Renal cortex interstitium (tissue), 11 donors: ENCODE data around the gene FAM180B. TPM values are rescaled to one million over a fixed set of nuclear protein-coding genes. Genes with fewer than 3 reads are reported as not detected.

ENCODE experiments used
- DNase-seq, 11 donors: peaks; one replicate each; pipeline ENCODE4 v3.0.0-alpha.2; 2013; ENCODE audit warnings: low read depth in 9 of 11, low spot score in 4 of 11; ENCODE audit errors: extremely low read depth in 1 of 11
- polyA plus RNA-seq, 3 donors: library from polyadenylated mRNA; unstranded; fragments of 120-200 nt; gene quantifications; one replicate each; pipeline ENCODE4 v1.2.1, GENCODE V29; 2013; ENCODE audit not compliant: insufficient read length in 3 of 3

FAM180B gene
- polyA plus RNA-seq, 3 donors: 0.24 to 0.50 (median 0.40) TPM

DNA sequence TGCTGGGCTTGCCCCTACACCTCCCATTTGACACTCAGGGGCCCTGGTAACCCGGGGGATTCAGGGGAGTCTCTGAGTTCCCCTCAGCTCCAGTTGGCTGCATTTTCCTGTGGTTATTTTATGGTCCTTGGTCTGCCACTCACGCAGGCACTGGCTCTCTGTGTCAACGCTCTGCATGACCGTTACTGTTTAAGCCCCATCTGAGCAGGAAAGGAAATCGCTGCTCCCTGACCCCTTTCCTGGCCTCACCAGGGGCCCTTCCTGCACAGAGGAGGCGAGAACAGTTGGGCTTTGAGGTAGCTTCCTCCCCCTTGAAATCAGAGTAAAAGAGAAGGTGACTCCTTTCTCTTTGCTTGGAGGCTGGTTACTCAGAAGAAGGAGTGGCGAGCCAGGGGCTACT, 5.3 kb downstream of the FAM180B start:
- DNase-seq: no peak

DNA sequence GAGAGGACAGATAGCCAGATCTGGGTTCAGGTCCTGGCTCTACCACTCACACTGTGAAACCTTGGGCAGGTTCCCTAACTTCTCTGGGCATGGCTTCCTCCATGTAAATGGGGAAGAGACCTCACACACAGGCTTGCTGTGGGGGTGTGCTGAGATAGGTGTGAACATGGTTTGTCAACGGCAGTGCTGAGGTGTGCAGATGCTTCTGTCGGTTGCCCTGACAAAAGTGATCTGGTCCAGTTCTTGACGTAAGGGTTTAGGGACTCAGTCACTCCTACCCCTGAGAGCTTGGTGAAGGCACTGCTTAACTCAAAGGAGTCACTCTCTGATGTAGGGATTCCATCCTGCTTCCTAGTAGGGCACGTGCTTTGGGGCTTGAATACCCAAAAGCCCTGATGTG, 5.8 kb downstream of the FAM180B start:
- DNase-seq: no peak

DNA sequence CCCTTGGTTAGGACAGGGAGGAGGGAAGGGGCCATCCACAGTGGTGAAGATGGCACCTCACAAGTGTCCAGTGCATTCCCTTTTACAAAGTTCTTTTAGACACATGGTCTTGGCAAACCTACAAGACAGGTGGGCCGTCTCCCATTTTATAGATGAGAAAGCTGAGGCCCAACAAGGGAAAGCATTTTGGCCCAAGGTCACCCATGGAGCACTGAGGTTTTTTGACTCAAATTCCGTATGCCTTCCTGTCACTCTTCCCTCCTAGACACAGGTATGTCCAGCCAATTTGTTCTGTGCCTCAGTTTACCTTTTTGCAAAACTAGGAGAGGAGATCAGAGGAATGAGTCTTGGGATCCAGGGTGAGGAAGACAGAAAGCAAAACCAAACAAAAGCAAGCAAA, 6.5 kb downstream of the FAM180B start:
- no peak for DNase-seq

DNA sequence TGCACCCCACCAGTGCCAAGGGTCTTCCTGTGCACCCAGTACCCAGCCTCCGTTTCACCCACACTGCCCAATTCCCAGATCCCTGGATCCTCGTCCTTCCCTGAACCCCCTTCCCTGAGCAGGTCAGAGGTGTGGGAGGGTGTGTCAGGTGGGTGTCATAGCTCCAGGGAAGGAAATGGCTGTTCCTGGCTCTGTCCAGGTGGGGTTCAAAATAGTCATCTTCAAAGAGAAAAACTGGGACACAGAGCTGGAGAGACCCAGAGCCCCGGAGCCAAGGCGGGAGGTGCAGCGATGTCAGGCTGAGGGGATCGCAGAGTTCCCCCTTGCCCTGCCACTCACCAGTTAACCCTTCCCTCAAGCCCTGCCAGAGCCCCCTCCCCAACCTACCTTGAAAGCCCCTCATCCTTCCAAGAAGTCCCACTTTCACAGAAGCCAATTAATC, 7.0 kb downstream of the FAM180B start:
- no peak for DNase-seq

DNA sequence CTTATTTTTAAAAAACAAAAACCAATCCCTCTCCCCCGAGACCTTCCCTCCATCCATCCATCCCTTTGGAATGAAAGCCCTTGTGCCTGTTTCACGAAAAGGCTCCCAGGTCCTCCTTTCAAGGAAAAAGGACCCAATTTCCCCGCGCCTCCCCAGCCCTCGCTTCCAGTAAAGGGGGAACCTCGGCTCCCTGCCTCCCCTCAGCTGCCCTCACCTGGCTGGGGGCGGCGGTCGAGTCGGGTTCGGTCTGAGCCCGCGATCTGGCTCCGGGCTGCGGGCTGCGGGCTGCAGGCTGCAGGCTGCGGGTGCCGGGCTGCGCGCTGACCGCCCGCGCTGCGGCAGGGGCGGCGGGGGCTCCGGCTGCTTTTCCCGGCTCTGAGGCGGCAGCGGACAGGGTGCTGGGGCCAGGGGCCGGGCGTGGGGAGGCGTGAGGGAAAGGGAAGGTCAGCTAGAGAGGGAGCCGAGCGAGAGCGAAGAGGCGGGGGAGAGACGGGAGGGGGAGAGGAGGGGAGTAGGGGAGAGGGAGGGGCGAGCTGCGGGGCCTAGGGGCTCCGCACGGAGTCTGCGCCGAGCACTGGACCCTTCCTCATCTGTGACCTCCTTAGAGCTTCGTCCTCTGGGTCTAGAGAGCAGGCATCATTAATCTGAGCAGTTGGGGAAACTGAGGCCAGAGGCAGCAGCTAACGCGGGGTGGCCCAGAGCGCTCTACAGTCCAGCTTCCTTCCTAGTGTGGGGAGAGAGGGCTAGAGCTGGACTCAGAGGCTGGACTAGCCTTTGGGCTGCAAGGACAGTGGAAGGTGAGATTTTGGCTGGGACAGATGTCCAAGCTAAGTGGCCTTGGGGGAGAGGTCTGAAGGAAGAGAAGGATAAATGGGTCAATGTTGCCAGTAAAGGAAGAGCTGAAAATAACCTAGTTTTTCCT, 7.7 kb downstream of the FAM180B start, which contains the start of gene C1QTNF4:
Gene C1QTNF4, minus strand, starts transcription at position 478 of the 922 bp plus-strand sequence. CDS start 3,601 bp downstream, outside the sequence.
- no peak for DNase-seq

DNA sequence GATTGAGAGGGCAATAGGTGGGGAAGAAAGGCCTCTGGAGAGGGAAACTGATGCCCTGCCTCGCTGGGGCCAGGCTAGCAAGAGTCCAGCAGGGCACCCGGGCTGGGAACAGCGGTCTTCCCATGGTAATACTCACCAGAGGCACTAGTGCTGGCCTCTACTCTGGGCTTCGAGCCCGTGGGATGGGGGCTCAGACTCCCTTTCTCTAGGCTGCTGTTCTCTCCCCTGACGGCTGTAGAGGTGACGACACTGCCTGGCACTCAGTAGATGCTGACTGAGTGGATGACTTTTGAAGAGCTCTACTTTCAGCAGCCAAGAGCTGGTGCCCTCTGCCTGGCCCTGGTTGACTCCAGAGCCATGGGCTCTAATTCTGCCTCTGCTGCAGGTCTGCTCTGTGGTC, 8.6 kb downstream of the FAM180B start:
- no peak for DNase-seq

DNA sequence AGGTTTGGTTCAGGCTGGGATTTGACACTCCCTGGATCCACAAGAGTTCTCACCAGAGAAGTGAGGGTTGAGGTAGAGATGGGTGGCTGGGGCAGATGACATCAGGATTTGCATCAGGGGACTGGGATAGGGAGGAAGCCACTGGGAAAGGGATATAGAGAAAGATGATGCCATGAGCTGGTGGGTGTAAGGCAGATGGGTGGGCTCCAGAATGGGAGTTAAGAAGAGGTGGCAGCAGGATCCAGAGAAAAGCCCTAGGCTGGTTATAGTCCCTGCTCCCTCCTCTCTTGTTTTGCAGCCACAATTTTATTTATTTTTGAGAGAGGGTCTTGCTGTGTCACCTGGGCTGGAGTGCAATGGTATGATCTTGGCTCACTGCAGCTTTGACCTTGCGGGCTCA, 9.5 kb downstream of the FAM180B start:
- no peak for DNase-seq

DNA sequence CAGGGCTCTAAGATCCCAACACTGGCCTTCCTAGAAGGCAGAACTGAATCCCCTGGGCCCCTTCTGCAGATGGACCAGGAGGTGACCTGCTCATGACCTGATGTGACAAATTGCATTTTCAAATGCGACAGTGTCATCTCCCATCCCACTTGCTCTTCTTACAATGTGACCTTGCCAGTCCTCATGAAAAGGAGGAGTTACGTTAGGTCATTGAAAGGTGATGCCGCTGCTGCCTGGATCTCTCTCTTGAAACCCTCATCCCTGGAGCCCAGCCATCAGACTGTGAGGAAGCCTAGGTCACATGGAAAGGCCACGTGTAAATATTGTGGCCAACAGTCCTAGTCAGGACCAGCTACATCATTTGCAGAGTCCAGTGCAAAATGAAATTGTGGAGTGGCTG, 13.4 kb downstream of the FAM180B start:
- no peak for DNase-seq

DNA sequence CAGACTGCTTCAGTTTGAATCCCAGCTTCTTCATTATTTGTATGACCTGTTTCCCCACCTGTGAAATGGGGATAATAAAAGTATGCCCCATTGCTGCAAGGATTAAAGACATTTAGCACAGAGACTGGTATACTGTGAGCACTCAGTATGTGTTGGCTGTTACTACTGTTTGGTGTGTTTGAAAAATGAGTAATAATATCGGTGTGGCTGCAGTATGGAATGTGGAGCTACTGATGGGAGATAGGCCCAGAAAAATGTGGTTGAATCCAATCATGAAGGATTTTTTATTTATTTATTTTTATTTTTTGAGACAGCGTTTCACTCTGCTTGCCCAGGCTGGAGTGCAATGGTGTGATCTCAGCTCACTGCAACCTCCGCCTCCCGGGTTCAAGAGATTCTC, 16.8 kb downstream of the FAM180B start:
- no peak for DNase-seq

DNA sequence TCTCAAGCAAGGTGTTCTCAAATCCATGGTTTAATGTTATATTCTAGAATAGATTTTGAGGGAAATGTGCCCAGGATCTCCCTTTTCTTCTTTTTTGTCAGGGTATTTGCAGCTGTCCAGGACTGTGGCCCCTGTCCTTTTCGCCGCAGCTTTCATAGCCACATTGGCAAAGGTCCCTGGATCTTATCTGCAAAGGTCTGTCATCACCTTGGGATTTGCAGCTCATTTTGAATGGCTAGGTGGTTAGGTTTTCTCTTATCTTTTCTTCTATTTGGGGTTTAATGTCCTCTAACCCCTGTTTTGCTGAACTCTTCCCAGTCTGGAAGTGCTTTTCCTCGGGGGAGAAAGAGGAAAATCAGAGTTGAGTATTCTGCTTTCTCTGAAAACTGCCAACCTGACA, 19.4 kb downstream of the FAM180B start:
- no peak for DNase-seq

DNA sequence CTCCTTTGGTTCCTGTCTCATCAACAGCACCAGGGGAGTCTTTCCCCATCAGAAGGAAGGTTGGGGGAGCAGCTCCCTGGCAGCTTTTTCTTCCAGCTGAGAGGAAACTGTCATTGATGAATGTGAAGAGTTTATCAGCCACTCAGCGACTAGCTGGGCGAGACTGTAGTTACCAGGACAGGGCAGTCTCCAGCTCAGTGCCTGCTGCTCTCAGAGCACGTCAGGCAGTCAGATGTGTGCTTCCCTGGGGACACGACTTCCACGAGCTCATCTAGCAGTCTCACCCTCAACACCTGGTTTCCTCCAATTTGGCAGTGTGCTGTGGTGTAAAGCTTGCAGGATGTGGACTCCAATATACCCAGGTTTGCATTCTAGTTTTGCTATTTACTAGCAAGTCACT, 20.3 kb downstream of the FAM180B start:
- DNase-seq: no peak

DNA sequence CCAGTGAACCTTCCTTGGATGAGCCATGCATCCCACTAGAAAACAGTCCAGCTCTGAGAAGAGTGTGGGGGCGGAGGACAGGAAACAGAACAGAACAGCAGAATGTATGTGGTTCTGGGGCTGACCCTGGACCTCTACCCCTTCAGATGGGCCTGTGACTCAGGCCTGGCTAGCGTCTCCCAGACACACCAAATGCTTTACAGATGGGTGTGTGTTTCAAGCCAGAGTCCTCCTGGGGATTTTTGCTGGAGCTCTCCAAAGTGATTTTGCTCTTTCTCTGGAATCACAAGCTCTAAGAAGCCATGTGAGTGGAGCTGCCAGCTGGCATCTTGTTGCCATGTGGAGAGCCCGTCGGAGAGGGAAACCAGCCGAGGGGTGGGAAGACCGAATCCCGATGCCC, 20.9 kb downstream of the FAM180B start:
- no peak for DNase-seq

DNA sequence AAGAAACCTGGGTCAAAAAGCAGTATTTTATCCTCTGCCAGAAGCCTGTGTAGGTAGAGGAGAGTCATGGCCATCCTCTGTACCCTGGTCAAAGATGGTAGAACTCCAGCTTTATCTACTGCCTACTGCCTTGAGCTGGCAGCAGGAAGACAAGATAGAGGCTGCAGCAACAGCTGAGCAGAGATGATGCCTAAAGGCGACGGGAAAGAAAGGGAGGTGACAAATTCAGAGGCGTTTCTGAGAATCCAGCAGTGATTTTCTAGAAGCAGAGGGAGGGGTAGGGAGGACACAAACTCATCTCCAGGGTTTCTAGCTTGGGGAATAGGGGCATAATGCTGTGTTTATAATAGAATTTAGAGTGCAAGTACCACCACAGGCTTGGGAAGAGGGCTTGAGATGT, 23.2 kb downstream of the FAM180B start:
- DNase-seq: no peak

DNA sequence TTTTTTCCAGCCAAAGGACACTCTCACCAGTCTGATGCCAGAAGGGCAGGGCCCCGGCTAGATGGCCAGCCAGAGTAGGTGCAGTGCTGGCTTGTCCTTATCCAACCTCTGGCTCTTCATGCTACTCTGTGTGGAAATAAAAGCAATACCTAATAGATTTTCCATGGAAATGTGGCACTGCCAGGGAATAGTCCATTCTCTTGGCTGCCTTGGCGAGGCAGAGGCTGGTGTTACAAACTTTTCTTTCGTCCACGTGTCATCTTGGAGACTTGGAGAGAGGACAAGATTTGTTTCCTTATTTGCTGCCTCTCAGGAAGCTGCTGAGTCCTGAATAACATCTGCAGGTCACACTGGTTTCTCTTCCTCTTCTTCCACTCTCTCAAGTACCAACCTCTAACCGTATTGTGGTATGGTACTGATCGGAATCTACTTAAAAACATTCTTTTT, 24.9 kb downstream of the FAM180B start:
- DNase-seq: no peak

DNA sequence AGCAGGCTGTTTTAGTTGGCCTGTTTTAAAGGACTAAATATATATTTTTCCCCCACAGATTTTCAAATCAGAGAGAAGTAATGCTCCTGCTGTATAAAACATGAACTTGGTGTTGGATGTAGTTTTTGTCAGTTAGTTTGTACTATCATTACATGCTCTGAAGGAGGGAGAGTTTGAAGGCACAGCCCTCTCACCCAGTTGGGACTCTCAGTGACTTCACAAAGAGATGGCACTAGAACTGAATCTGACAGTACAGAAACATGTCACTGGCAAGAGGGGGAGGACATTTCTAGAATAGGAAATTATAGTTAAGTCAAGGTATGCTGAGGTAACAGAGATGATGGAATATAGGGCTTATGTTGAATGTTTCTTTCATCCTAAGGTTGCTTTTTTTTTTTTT, 28.8 kb downstream of the FAM180B start:
- DNase-seq: no peak

DNA sequence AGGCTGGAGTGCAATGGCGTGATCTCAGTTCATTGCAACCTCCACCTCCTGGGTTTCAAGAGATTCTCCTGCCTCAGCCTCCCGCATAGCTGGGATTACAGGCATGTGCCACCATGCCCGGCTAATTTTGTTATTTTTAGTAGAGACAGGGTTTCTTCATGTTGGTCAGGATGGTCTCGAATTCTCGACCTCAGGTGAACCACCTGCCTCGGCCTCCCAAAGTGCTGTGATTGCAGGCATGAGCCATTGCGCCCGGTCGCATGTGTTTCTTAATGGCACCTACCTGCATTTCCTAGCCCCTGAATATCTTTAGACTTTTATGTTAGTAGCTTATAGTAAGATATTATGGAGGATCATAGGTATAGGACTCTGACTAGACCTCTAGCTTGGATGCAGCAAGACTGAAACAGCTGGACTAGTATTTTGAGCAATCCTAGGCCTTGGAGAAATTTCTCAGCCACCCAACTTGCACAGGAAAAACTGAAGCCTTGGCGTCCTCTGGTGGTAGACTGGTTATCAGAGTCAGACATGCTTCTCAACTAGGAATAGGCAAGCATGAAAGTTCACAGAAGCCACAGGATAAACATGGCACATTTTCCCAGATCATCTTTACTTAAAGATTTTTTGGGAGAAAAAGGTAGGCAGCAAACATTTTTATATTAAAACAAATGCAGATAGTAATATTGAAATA, 30.4 kb downstream of the FAM180B start:
- peak in 3 of 11 donors; percentile 29 to 54 (median 45) for DNase-seq

DNA sequence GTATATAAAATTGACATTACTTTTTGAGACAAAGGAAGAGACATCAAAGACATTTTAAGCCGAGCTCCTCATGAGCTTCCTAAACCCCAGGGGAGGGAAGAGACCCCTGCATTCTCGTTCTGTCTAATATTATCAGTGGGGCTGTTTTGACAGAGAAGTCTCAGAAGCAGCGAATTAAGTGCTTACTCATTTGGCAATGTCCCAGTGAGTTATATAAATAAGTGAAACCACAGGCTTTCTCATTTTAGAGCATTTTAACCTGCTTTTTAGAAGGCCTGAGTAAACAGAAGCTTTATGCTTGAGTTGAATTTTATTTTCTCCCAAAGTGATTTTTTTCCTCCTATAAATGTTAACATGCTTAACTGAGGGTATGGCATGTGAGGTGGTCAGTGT, 30.9 kb downstream of the FAM180B start:
- DNase-seq: no peak

DNA sequence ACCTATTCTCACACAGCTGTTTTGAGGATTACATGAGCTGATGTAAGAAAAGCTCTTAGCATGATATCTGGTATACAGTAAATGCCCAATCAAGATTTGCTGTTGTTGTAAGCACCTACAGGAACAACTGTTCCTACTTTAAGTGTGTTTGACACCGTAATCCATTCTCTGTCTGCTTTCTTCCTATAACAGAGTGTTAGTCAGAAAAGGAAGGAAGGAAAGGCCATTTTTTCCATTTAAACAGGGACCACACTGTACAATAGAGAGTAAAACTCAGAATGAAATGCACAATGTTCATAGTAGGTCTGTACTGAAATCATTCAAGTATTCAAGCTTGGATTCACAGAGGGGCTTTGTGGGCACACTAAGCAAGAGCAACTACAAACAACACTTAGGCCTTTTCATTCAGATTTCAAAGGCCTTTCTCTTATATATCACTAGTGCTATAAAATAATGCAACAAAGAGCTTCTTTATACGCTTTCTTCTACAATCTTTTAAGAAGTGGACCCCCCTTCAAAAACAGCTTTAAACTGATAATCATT, 34.4 kb downstream of the FAM180B start:
- DNase-seq: no peak

DNA sequence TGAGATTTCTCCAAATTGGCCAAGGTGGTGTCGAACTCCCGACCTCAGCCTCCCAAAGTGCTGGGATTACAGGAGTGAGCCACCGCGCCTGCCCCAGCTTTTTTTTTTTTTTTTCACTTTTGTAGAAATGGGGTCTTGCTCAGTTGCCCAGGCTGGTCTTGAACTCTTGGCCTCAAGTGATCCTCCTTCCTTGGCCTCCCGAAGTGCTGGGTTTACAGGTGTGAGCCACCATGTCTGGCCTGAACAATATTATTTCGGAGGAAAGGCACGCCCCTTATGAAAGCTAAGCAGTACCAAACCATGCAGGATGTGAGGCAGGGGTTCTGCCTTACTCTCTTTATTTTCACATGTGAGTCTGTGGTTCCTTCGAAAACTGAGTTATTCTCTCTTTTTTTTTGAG, 39.8 kb downstream of the FAM180B start:
- DNase-seq: no peak

DNA sequence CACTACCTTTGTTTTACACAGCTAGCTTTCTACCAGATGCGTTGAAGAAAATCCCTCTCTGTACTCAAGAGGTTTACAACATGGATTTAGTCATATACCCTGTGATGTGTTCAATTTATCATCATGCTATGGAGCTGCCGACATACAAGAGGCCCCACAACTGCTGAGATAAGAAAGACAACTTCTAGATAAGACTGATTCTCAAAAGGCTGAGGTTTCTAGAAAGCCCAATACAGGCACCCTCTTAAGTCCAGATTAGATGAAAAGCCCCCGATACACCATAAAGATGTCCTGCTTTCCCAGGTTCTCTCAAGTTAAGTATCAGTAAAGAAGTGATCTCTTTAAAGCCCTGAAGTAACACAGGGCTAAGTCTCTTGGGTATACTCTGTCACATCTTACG, 41.5 kb downstream of the FAM180B start:
- DNase-seq: no peak
